Measurements from ENCODE around the gene ROBO4. TPM values are rescaled to one million over a fixed set of nuclear protein-coding genes. Genes with fewer than 3 reads are reported as not detected.

The ROBO4 gene
- total RNA-seq, 2 experiments from 2014 or later: not detected

- H3K27ac Mint-ChIP-seq: no peak overlapping the region
- CTCF ChIA-PET: interaction anchor here (0.6 to 1.2 kb wide), 4 partner anchors 12 to 193 kb away, joined by 3 read pairs; no protein-coding TSS in a partner anchor
- intact Hi-C loops (cut with DNase I, micrococcal nuclease): loop anchor here in 1 of 2 experiments (10.0 kb wide), 1 partner anchor 756 kb away; the partner anchor contains the start of gene VWA5A
- peaks cover 24% of the 10 kb centered on the region for H3K4me1 Mint-ChIP-seq
- H3K27me3 Mint-ChIP-seq: peaks cover 69% of the 10 kb centered on the region
- H3K36me3 Mint-ChIP-seq (ENCODE audit: low read depth): no peaks in the 10 kb centered on the region
- POLR2A ChIA-PET: interaction anchor here (0.5 kb wide), 1 partner anchor 109 kb away, joined by 3 read pairs; no protein-coding TSS in a partner anchor
- no peak overlapping the region for H3K4me3 Mint-ChIP-seq
- ATAC-seq (no peak), DNase-seq (no peak)
- H3K9me3 Mint-ChIP-seq (ENCODE audit: low read depth): no peaks in the 10 kb centered on the region
Measured at GRCh38 chr11:124870430-124870829, 27.2 kb downstream of the ROBO4 start.

- CTCF ChIA-PET: interaction anchor here (0.5 to 0.7 kb wide), 5 partner anchors 21 to 292 kb away, joined by 3 to 4 read pairs (median 3); no protein-coding TSS in a partner anchor
- intact Hi-C loops (cut with DNase I, micrococcal nuclease): loop anchor here in 1 of 2 experiments (10.0 kb wide), 2 partner anchors 455 to 755 kb away; partner anchors contain the start of gene VWA5A
- no peaks in the 10 kb centered on the region for H3K36me3 Mint-ChIP-seq (ENCODE audit: low read depth)
- no peaks in the 10 kb centered on the region for H3K9me3 Mint-ChIP-seq (ENCODE audit: low read depth)
- no peak overlapping the region for H3K4me3 Mint-ChIP-seq
- DNase-seq (no peak), ATAC-seq (no peak)
- no peak overlapping the region for H3K27ac Mint-ChIP-seq
- H3K27me3 Mint-ChIP-seq: peaks cover 69% of the 10 kb centered on the region
- peaks cover 24% of the 10 kb centered on the region for H3K4me1 Mint-ChIP-seq
- POLR2A ChIA-PET: no interaction called here
Measured at GRCh38 chr11:124869856-124870387, 27.7 kb downstream of the ROBO4 start.

GRCh38 chr11:124869331-124869730, 28.3 kb downstream of the ROBO4 start:
- H3K4me1 Mint-ChIP-seq: peaks cover 24% of the 10 kb centered on the region
- intact Hi-C loops (cut with DNase I, micrococcal nuclease): loop anchor here in 1 of 2 experiments (10.0 kb wide), 1 partner anchor 455 kb away; no protein-coding TSS in a partner anchor
- H3K27ac Mint-ChIP-seq: no peak overlapping the region
- DNase-seq (no peak), ATAC-seq (no peak)
- H3K4me3 Mint-ChIP-seq: no peak overlapping the region
- H3K9me3 Mint-ChIP-seq (ENCODE audit: low read depth): no peaks in the 10 kb centered on the region
- H3K27me3 Mint-ChIP-seq: peaks cover 75% of the 10 kb centered on the region
- no peaks in the 10 kb centered on the region for H3K36me3 Mint-ChIP-seq (ENCODE audit: low read depth)
- ChIA-PET POLR2A (no interaction called here), CTCF (interaction anchor here (0.5 to 0.7 kb wide), 3 partner anchors 22 to 292 kb away, joined by 3 to 4 read pairs (median 3); no protein-coding TSS in a partner anchor)

GRCh38 chr11:124868331-124869274, 29.1 kb downstream of the ROBO4 start:
- Mint-ChIP-seq H3K27ac (no peak overlapping the region), H3K9me3 (ENCODE audit: low read depth) (no peaks in the 10 kb centered on the region), H3K4me1 (peaks cover 26% of the 10 kb centered on the region), H3K36me3 (ENCODE audit: low read depth) (no peaks in the 10 kb centered on the region), H3K4me3 (no peak overlapping the region), H3K27me3 (peaks cover 78% of the 10 kb centered on the region)
- ChIA-PET POLR2A (no interaction called here), CTCF (no interaction called here)
- peak; percentile 36 for DNase-seq
- no peak for ATAC-seq
- intact Hi-C loops (cut with DNase I, micrococcal nuclease): loop anchor here in 1 of 2 experiments (10.0 kb wide), 1 partner anchor 454 kb away; no protein-coding TSS in a partner anchor

GRCh38 chr11:124867700-124868099, 30.0 kb downstream of the ROBO4 start:
- no peak overlapping the region for H3K27ac Mint-ChIP-seq

GRCh38 chr11:124865902-124866851, 31.5 kb downstream of the ROBO4 start:
- POLR2A ChIA-PET: no interaction called here
- Mint-ChIP-seq H3K4me1 (peaks cover 31% of the 10 kb centered on the region), H3K27ac (no peak overlapping the region), H3K9me3 (ENCODE audit: low read depth) (no peaks in the 10 kb centered on the region), H3K36me3 (ENCODE audit: low read depth) (no peaks in the 10 kb centered on the region), H3K27me3 (peaks cover 81% of the 10 kb centered on the region), H3K4me3 (no peak overlapping the region)
- ATAC-seq (peak; percentile 60), DNase-seq (peak; percentile 77)
- CTCF ChIA-PET: interaction anchor here (0.7 to 3.0 kb wide), 23 partner anchors 8 to 222 kb away, joined by 3 to 20 read pairs (median 5); no protein-coding TSS in a partner anchor
- intact Hi-C loops (cut with DNase I, micrococcal nuclease): loop anchor here (1.0 to 10.0 kb wide), 7 partner anchors 10 to 451 kb away; no protein-coding TSS in a partner anchor

More at GRCh38 chr11:124867700-124868099, 30.0 kb downstream of the ROBO4 start:
- H3K36me3 Mint-ChIP-seq (ENCODE audit: low read depth): no peaks in the 10 kb centered on the region
- no peak for ATAC-seq
- peak; percentile 52 for DNase-seq
- CTCF ChIA-PET: interaction anchor here (0.6 to 3.0 kb wide), 4 partner anchors 63 to 1141 kb away, joined by 3 to 20 read pairs (median 6); no protein-coding TSS in a partner anchor
- peaks cover 31% of the 10 kb centered on the region for H3K4me1 Mint-ChIP-seq
- peaks cover 80% of the 10 kb centered on the region for H3K27me3 Mint-ChIP-seq
- no peak overlapping the region for H3K4me3 Mint-ChIP-seq
- H3K9me3 Mint-ChIP-seq (ENCODE audit: low read depth): no peaks in the 10 kb centered on the region
- intact Hi-C loops (cut with DNase I, micrococcal nuclease): loop anchor here (1.0 to 10.0 kb wide), 4 partner anchors 30 to 453 kb away; no protein-coding TSS in a partner anchor
- POLR2A ChIA-PET: no interaction called here

- no peaks in the 10 kb centered on the region for H3K36me3 Mint-ChIP-seq (ENCODE audit: low read depth)
- peaks cover 31% of the 10 kb centered on the region for H3K4me1 Mint-ChIP-seq
- peaks cover 81% of the 10 kb centered on the region for H3K27me3 Mint-ChIP-seq
- peak; percentile 30 for ATAC-seq
- no peak within 1 kb of the TSS for H3K4me3 Mint-ChIP-seq
- ChIA-PET POLR2A (interaction anchor here (0.6 kb wide), 1 partner anchor 17 kb away, joined by 3 read pairs; no protein-coding TSS in a partner anchor), CTCF (interaction anchor here (0.6 to 3.0 kb wide), 19 partner anchors 8 to 221 kb away, joined by 3 to 20 read pairs (median 5); no protein-coding TSS in a partner anchor)
- H3K9me3 Mint-ChIP-seq (ENCODE audit: low read depth): no peaks in the 10 kb centered on the region
- H3K27ac Mint-ChIP-seq: no peak within 1 kb of the TSS
- intact Hi-C loops (cut with DNase I, micrococcal nuclease): loop anchor here in 1 of 2 experiments (10.0 kb wide), 1 partner anchor 451 kb away; no protein-coding TSS in a partner anchor
- no peak for DNase-seq
Measured at GRCh38 chr11:124865181-124865901, 32.3 kb downstream of the ROBO4 start, which contains the start of gene ROBO3. Gene ROBO3 (plus strand): TSS chr11:124865432. CDS start chr11:124865578, 146 bp downstream.

GRCh38 chr11:124864892-124865180, 32.8 kb downstream of the ROBO4 start:
- intact Hi-C loops (cut with DNase I, micrococcal nuclease): loop anchor here in 1 of 2 experiments (10.0 kb wide), 1 partner anchor 450 kb away; no protein-coding TSS in a partner anchor
- Mint-ChIP-seq H3K27me3 (peaks cover 77% of the 10 kb centered on the region), H3K36me3 (ENCODE audit: low read depth) (no peaks in the 10 kb centered on the region), H3K4me3 (no peak overlapping the region), H3K9me3 (ENCODE audit: low read depth) (no peaks in the 10 kb centered on the region), H3K4me1 (peaks cover 31% of the 10 kb centered on the region), H3K27ac (no peak overlapping the region)
- no peak for DNase-seq
- ATAC-seq: no peak
- ChIA-PET CTCF (interaction anchor here (0.6 to 3.0 kb wide), 4 partner anchors 18 to 194 kb away, joined by 3 to 20 read pairs (median 10); no protein-coding TSS in a partner anchor), POLR2A (interaction anchor here (0.6 kb wide), 1 partner anchor 17 kb away, joined by 3 read pairs; no protein-coding TSS in a partner anchor)

GRCh38 chr11:124864176-124864891, 33.3 kb downstream of the ROBO4 start:
- Mint-ChIP-seq H3K9me3 (ENCODE audit: low read depth) (no peaks in the 10 kb centered on the region), H3K36me3 (ENCODE audit: low read depth) (no peaks in the 10 kb centered on the region), H3K4me3 (no peak overlapping the region), H3K4me1 (peaks cover 28% of the 10 kb centered on the region), H3K27ac (no peak overlapping the region), H3K27me3 (peaks cover 75% of the 10 kb centered on the region)
- POLR2A ChIA-PET: no interaction called here
- intact Hi-C loops (cut with DNase I, micrococcal nuclease): loop anchor here in 1 of 2 experiments (10.0 kb wide), 1 partner anchor 450 kb away; no protein-coding TSS in a partner anchor
- DNase-seq (no peak), ATAC-seq (no peak)
- CTCF ChIA-PET: no interaction called here

Data from activated CD4-positive, alpha-beta T cell treated with anti-CD3 and anti-CD28 coated beads for 36 hours (primary cell).